H1 (cell line): ENCODE results near the gene SHANK2.

Experiments
- ATF2 ChIP-seq: IDR thresholded peaks from 2 replicates; pipeline ENCODE4 v1.6.1; 2012; ENCODE audit warnings: low read length, inconsistent platforms
- CHD1 ChIP-seq: IDR thresholded peaks from 2 replicates; pipeline ENCODE4 v1.6.1; 2012; ENCODE audit warnings: low read depth, low read length, improper control_type of control experiment
- CTCF ChIP-seq, 3 experiments: IDR thresholded peaks; 1 replicate in 2 of 3; 2 replicates in 1 of 3; pipeline versions ENCODE4 v1.5.1 to v1.6.1; 2011; ENCODE audit warnings: low read length in 3 of 3, mild to moderate bottlenecking in 3 of 3, inconsistent platforms in 2 of 3, low read depth in 1 of 3, moderate library complexity in 1 of 3; ENCODE audit not compliant: insufficient read depth in 1 of 3; ENCODE audit errors: control extremely low read depth in 1 of 3
- HDAC6 ChIP-seq: IDR thresholded peaks from one replicate; pipeline ENCODE4 v1.7.1; 2012; ENCODE audit warnings: low read depth, mild to moderate bottlenecking, inconsistent platforms, low read length, moderate library complexity
- JUND ChIP-seq: IDR thresholded peaks from 2 replicates; pipeline ENCODE4 v1.6.1; 2011; ENCODE audit warnings: mild to moderate bottlenecking, improper control_type of control experiment, low read length
- POLR2A ChIP-seq, 2 experiments: IDR thresholded peaks; 1 replicate in 1 of 2; 2 replicates in 1 of 2; pipeline ENCODE4 v1.6.1; 2011; ENCODE audit warnings: low read depth in 2 of 2, low read length in 2 of 2, mild to moderate bottlenecking in 2 of 2; ENCODE audit errors: control extremely low read depth in 1 of 2
- RNF2 ChIP-seq: fragments of 200-900, 300-1000 bp; sonication (generic); IDR thresholded peaks from 2 replicates; pipeline ENCODE4 v1.7.1; 2016; ENCODE audit warnings: borderline replicate concordance, low read depth, mild to moderate bottlenecking, antibody characterized with exemption, low read length; ENCODE audit not compliant: poor library complexity, severe bottlenecking; ENCODE audit errors: missing control alignments
- USF2 ChIP-seq: IDR thresholded peaks from 2 replicates; pipeline ENCODE4 v1.6.1; 2011; ENCODE audit warnings: low read length, improper control_type of control experiment
- YY1 ChIP-seq: IDR thresholded peaks from 2 replicates; pipeline ENCODE4 v1.6.1; 2011; ENCODE audit warnings: low read depth, mild to moderate bottlenecking, low read length

DNA sequence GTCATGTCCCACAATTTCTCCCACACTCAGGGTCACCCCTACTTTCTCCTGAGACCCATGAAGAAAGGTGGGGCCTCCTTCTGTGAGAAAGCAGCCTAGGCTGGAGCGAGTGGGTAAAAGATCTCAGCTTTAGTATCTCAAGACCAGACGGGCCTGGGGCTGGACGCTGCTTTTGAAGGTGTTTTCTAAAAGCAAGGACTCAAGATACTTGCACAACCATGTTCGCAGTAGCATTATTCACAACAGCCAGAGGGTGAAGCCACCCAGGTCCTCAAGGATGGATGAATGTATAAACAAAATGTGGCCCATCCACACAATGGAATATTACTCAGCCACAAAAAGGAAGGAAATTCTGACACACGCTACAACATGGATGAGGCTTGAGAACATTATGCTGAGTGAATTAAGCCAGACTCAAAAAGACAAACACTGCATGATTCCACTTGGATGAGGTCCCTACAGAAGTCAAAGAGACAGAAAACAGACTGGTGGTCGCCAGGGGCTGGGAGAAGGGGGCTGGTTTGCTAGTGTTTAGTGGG, 10.6 kb downstream of the SHANK2 start:
- TF ChIP-seq POLR2A (IDR thresholded peaks at IDR 0.05; ENCODE audit: control extremely low read depth in 1 of 2, low read depth in 2 of 2, low read length in 2 of 2) (no peak), CTCF (IDR thresholded peaks at IDR 0.05; ENCODE audit: control extremely low read depth in 1 of 3, insufficient read depth in 1 of 3, low read depth in 1 of 3, low read length in 3 of 3) (no peak), RNF2 (no peak), HDAC6 (no peak), YY1 (no peak), USF2 (no peak), JUND (no peak), CHD1 (no peak), ATF2 (no peak)
